GM20000 (cell line): ENCODE results near the gene PTPRG.

Experiments
- DNase-seq: peaks from one replicate; pipeline ENCODE4 v3.0.0; 2012; ENCODE audit warnings: low spot score
- TF ChIP-seq, protein P1 (sequence below): IDR thresholded peaks from 2 replicates; pipeline ENCODE4 v1.5.1; 2012; ENCODE audit warnings: mild to moderate bottlenecking, control low read depth; ENCODE audit errors: extremely low read depth, missing control alignments

PTPRG gene

DNA sequence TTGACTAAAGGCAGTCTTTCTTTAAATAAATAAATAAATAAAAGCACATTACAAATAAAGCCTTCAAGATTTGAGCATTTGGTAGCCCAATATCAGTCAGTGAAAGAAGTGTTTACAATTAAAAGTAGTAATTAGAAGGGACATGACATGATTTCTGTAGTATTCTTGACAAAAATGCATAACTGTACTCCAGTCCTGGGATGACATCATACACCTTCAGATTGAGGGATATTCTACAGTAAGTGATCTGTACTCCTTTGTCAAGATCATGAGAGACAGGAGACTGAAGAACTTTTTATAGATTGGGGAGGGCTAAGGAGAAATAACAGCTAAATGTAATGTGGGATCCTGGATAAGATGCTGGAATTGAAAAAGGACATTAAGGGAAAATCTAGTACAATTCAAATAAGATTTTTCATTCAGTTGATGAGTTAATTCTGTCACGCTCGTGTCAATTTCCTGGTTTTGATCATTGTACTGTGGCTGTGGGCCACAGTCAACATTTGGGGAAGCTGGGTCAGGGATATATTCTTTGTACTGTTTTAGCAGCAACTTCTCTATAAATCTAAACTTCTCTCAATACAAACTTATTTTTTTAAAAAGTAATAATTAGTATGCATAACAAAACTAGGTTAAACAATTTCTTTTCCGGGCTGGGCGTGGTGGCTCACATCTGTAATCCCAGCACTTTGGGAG is 314.8 kb downstream of the PTPRG start:
- TF ChIP-seq, protein P1, sequence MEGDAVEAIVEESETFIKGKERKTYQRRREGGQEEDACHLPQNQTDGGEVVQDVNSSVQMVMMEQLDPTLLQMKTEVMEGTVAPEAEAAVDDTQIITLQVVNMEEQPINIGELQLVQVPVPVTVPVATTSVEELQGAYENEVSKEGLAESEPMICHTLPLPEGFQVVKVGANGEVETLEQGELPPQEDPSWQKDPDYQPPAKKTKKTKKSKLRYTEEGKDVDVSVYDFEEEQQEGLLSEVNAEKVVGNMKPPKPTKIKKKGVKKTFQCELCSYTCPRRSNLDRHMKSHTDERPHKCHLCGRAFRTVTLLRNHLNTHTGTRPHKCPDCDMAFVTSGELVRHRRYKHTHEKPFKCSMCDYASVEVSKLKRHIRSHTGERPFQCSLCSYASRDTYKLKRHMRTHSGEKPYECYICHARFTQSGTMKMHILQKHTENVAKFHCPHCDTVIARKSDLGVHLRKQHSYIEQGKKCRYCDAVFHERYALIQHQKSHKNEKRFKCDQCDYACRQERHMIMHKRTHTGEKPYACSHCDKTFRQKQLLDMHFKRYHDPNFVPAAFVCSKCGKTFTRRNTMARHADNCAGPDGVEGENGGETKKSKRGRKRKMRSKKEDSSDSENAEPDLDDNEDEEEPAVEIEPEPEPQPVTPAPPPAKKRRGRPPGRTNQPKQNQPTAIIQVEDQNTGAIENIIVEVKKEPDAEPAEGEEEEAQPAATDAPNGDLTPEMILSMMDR, result no peak
- DNase-seq, result no peak

DNA sequence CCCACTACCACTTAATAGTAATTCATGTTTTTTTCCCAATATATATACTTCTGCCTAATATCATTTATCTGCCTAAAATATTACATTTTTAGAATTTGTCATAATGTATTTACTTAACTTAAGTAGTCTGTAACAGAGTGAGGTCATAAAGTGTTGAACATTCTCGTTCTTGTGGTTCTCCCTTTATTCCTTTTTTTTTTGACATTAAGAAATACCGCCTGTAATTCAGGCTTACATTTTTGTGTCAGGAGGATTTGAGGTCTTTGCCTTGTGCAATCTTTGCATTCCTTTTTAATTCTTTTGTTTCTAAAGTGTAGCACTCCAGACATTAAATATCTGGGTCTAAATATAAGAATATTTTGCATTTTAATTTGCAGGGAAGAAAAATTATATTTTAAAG is 315.4 kb downstream of the PTPRG start:
- TF ChIP-seq, protein P1, result no peak
- no peak for DNase-seq

DNA sequence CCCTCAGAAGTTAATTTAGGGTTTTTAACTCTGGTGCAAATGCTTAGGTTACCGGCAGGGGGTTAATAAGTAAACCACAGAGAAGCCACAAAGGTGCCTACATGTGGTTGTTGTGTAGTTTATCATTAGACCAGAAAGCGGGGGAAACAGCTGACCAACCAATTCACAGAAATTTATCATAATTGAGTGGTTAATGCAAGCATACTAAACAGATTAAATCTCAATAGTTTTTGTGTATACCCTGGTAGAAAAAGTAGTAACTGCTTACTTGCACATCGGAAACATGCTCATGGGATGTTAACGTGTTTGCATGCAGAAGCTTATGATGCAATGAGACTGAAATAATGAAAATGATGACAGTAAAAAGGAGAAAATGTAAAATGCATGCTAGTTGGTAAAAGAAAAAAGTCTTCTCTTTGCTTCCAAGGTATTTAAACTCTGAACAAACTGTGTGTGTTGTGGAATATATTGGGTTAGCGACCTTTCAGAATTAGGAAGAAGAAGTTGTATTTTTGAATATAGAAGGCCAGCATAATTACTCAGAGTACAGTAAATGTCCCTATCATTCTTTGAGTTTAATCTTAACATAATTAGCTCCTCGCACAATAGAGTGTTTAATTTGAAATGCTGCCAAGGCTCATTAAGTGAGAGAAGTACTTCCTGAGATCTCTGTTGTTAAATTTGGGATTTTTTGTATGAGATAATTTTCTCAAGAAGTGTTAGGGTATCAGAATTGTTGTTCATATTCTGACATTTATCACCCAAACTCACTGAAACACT is 316.2 kb downstream of the PTPRG start:
- TF ChIP-seq, protein P1, result no peak
- peak; percentile 45 for DNase-seq

DNA sequence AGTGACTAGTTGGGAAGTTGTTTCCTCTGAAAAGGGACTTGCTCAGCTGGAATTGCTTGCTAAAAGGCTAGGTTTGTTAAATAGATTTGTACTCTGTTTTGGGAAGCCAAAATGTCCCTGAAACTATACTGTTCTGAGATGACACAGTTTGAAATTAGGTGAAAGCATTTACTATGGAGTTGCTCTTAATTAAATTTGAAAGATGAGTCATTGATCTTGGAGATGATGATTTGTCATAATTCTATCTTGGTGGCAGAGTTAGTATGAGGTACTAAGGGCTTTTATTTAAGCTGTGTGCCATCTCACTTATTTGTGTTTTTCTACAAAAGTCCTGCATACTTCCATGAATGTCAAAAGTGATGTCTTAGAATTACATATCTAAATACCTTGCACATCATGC is 320.9 kb downstream of the PTPRG start:
- no peak for DNase-seq
- TF ChIP-seq, protein P1, result no peak

DNA sequence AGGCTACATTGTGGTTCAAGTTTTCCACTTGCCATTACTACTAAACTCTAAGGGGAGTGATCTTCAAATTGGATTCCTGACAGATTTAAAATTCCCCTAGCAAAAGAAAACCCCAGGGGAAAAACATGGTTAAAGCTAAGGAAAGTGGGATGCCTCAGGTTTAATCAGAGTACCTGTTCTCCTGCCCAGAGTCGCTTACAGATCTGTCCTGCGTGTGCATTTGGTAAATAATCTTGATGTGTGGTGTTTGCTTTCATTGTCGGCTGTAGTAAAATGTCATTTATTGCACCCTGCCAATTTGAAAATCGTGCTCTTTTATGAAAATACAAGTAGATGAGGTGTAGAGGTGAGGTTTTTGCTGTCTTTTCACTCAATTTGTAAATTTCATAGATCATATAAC is 323.4 kb downstream of the PTPRG start:
- TF ChIP-seq, protein P1, result no peak
- no peak for DNase-seq

DNA sequence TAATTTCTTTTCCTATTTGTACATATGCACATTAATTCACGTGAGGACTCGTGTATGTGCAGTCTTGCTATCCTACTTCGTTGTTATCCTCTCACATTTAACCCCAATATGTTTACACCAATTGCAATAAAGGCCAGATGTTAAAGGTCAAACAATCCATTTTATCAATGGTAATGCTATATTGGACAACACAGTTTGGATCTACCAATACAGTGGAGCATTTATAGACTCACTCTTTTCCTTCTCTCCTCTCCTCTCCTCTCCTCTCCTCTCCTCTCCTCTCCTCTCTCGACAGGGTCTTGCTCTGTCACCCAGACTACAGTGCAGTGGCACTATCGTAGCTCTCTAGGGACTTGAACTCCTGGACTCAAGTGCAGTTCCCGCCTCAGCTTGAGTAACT is 324.0 kb downstream of the PTPRG start:
- no peak for DNase-seq
- TF ChIP-seq, protein P1, result no peak

DNA sequence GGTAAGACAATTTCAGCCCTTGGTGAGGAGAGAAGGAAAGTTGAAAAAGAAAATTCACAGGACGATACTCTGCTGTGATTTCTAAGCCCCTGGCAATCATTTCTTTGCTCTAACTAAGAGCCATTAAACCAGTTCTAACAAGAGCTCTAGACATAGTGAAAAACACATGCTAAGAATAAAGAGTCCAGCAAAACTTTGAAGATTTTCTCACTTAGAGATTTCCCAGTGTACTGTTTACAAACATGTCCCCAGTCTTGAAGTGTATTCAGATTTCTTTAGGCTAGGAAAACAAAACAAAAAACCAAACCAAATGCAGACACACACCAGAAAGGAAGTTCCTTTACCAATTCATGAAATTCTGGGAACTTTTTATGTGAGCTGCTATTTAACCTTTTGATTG is 325.8 kb downstream of the PTPRG start:
- no peak for DNase-seq
- TF ChIP-seq, protein P1, result no peak
